OCI-LY3 (cell line): ENCODE data around the gene HM13.

ENCODE experiments used
- H2AFZ ChIP-seq: fragments of 200-600, 300-600 bp; shearing (Covaris generic); 2 replicates; pipeline ENCODE4 v1.6.0; 2014; ENCODE audit warnings: antibody characterized with exemption, low read depth, low read length
- H3K27ac ChIP-seq: fragments of 200-600, 300-600 bp; sonication (generic); 2 replicates; pipeline ENCODE4 v1.5.1; 2014; ENCODE audit warnings: mild to moderate bottlenecking, low read length, moderate library complexity, mixed read lengths
- H3K27me3 ChIP-seq: fragments of 200-600, 300-600 bp; sonication (generic); 2 replicates; pipeline ENCODE4 v1.6.1; 2014; ENCODE audit warnings: low read depth, low read length, mixed read lengths
- H3K36me3 ChIP-seq: fragments of 200-600, 300-600 bp; sonication (generic); replicated peaks from 2 replicates; pipeline ENCODE3; 2014; ENCODE audit warnings: low read depth, low read length, mixed read lengths
- H3K4me1 ChIP-seq: fragments of 300-600, 200-600 bp; sonication (generic); 2 replicates; pipeline ENCODE4 v1.6.1; 2014; ENCODE audit warnings: low read length, mixed read lengths
- H3K4me2 ChIP-seq: fragments of 200-600, 300-600 bp; sonication (generic); 2 replicates; pipeline ENCODE4 v1.6.1; 2014; ENCODE audit warnings: low read length, mixed read lengths
- H3K4me3 ChIP-seq: fragments of 300-600, 200-600 bp; sonication (generic); 2 replicates; pipeline ENCODE4 v1.5.1; 2014; ENCODE audit warnings: antibody characterized with exemption, mild to moderate bottlenecking, low read length, moderate library complexity
- H3K79me2 ChIP-seq: fragments of 300-600, 200-600 bp; shearing (Covaris generic); 2 replicates; pipeline ENCODE4 v1.6.1; 2014; ENCODE audit warnings: mild to moderate bottlenecking, low read length, mixed read lengths
- H3K9ac ChIP-seq: fragments of 300-600, 200-600 bp; shearing (Covaris generic); 2 replicates; pipeline ENCODE4 v1.6.0; 2014; ENCODE audit warnings: mild to moderate bottlenecking, low read length, moderate library complexity
- H3K9me3 ChIP-seq: fragments of 200-600, 300-600 bp; shearing (Covaris generic); 2 replicates; pipeline ENCODE4 v1.6.1; 2014; ENCODE audit warnings: low read length, mixed read lengths; ENCODE audit not compliant: insufficient read depth
- H4K20me1 ChIP-seq: fragments of 200-600, 300-600 bp; sonication (generic); 2 replicates; pipeline ENCODE4 v1.6.1; 2016; ENCODE audit warnings: low read length, mixed read lengths; ENCODE audit not compliant: insufficient read depth
- EZH2phosphoT487 ChIP-seq: fragments of 200-600 bp; shearing (Covaris generic); IDR thresholded peaks from 2 replicates; pipeline ENCODE4 v1.6.1; 2018; ENCODE audit warnings: antibody characterized with exemption, mixed run types, low read depth
- TF ChIP-seq, protein P1 (sequence below): fragments of 200-600, 300-600 bp; sonication (generic); IDR thresholded peaks from 2 replicates; pipeline ENCODE4 v1.5.1; 2014; ENCODE audit warnings: antibody characterized with exemption, low read length, low read depth

HM13 gene

DNA sequence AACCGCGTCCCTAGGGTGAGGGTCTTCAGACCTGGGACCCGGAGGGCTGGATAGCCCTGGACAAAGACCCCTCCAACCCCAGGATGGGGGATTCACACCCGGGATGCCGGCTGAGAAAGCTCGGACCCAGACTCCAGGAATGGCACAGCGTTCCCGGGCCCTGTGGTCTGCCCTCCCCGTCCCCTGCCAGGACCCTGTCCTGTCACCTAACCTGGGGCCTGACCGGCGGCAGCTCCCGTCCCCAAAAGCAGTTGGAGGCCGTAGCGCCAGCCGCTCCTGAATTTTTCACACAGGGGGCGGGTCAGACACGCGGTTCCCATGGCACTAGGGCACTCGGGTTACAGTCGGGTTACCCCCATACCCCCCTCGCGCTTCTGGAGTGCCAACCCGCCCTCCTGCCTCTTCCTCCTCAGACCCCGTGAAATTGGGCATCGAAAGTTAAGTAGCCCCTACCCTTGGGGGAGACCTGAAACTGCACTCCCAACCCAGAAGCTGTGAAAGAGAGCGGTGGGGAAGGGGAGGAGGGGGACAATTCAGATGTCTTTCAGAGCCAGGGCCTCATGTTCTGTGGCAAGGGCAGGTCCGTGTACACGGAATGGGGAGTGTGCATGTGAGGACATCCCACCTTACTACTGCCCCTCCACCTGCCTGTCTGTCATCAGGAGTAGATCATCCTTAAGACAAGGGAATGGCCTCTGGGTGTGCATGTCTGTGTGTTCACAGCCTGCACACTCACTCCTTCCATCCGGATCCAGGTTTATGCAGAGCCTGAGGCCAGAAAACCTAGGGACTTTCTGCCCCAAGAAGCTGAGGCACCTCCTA is 38.6 kb upstream of the HM13 start:
- no peak overlapping the region for H3K27ac ChIP-seq
- H3K4me3 ChIP-seq, result no peak overlapping the region
- H3K9me3 ChIP-seq, result no peaks in the 10 kb centered on the region
- H3K9ac ChIP-seq, result no peak overlapping the region
- no peaks in the 10 kb centered on the region for H4K20me1 ChIP-seq
- H3K36me3 ChIP-seq, result no peaks in the 10 kb centered on the region
- no peak overlapping the region for H2AFZ ChIP-seq
- no peaks in the 10 kb centered on the region for H3K27me3 ChIP-seq
- TF ChIP-seq, protein P1, sequence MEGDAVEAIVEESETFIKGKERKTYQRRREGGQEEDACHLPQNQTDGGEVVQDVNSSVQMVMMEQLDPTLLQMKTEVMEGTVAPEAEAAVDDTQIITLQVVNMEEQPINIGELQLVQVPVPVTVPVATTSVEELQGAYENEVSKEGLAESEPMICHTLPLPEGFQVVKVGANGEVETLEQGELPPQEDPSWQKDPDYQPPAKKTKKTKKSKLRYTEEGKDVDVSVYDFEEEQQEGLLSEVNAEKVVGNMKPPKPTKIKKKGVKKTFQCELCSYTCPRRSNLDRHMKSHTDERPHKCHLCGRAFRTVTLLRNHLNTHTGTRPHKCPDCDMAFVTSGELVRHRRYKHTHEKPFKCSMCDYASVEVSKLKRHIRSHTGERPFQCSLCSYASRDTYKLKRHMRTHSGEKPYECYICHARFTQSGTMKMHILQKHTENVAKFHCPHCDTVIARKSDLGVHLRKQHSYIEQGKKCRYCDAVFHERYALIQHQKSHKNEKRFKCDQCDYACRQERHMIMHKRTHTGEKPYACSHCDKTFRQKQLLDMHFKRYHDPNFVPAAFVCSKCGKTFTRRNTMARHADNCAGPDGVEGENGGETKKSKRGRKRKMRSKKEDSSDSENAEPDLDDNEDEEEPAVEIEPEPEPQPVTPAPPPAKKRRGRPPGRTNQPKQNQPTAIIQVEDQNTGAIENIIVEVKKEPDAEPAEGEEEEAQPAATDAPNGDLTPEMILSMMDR, result no peak
- H3K4me1 ChIP-seq, result peaks cover 16% of the 10 kb centered on the region
- H3K4me2 ChIP-seq, result no peak overlapping the region
- H3K79me2 ChIP-seq, result no peaks in the 10 kb centered on the region

DNA sequence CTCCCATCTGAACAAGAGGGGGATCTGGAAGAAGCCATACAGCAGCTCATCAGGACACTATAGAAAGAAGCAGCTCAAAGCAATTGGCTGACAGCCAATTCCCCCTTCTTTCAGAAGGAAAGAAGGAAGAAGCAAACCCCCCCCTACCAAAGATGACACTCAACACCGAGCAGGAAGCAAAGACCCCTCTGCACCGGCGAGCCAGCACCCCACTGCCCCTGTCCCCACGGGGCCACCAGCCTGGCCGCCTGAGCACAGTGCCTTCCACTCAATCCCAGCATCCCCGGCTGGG is 38.0 kb upstream of the HM13 start:
- Histone ChIP-seq H3K4me3 (no peak overlapping the region), H3K9me3 (no peaks in the 10 kb centered on the region), H4K20me1 (no peaks in the 10 kb centered on the region), H2AFZ (no peak overlapping the region), H3K27ac (no peak overlapping the region), H3K4me2 (no peak overlapping the region), H3K36me3 (no peaks in the 10 kb centered on the region), H3K4me1 (peaks cover 16% of the 10 kb centered on the region), H3K9ac (no peak overlapping the region), H3K27me3 (no peaks in the 10 kb centered on the region), H3K79me2 (no peaks in the 10 kb centered on the region)
- TF ChIP-seq, protein P1, result no peak
- no peak for TF ChIP-seq EZH2phosphoT487

DNA sequence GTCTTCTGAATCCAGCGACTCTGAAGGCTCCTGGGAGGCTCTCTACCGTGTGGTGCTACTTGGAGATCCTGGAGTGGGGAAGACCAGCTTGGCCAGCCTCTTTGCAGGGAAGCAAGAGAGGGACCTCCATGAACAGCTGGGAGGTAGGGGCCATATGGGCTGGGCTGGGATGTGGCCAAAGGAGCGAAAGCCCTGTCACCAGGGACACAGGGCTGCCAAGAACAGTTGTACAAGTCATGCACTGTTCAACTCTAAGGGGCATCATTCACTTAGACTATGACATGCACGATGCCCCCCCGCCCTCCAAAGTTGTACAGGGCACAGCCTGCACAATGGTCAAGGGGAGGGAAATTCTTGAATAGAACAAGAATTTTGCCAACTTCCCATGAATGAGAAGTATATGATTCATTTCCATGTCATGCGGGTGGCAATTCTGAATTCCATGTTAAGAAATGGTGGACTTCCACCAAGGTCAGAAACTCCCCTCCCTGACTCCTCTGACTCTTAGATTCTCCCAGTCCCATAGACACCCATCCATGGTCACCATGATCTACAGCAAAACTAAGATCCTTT is 37.5 kb upstream of the HM13 start:
- no peaks in the 10 kb centered on the region for H3K27me3 ChIP-seq
- H3K36me3 ChIP-seq, result no peaks in the 10 kb centered on the region
- no peaks in the 10 kb centered on the region for H4K20me1 ChIP-seq
- no peak overlapping the region for H2AFZ ChIP-seq
- no peak overlapping the region for H3K9ac ChIP-seq
- H3K9me3 ChIP-seq, result no peaks in the 10 kb centered on the region
- H3K79me2 ChIP-seq, result no peaks in the 10 kb centered on the region
- TF ChIP-seq, protein P1, result no peak
- no peak for TF ChIP-seq EZH2phosphoT487
- H3K4me3 ChIP-seq, result no peak overlapping the region
- H3K27ac ChIP-seq, result no peak overlapping the region
- H3K4me1 ChIP-seq, result peaks cover 16% of the 10 kb centered on the region
- no peak overlapping the region for H3K4me2 ChIP-seq

DNA sequence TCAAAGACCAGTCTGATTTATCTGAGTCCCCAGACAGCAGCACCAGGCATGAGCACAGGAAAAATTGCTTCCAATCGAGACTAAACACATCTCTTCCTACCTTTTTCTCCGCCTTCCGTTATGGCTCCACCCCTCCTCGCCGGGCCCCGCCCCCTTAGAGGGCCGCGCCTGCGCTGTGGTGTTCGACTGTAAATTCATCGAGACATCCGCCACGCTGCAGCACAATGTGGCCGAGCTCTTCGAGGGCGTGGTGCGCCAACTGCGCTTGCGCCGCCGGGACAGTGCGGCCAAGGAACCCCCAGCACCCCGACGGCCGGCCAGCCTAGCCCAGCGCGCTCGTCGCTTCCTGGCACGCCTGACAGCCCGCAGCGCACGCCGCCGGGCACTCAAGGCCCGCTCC is 30.2 kb upstream of the HM13 start:
- H3K4me1 ChIP-seq, result no peaks in the 10 kb centered on the region
- H4K20me1 ChIP-seq, result no peaks in the 10 kb centered on the region
- no peak for TF ChIP-seq EZH2phosphoT487
- TF ChIP-seq, protein P1, result no peak
- H3K27ac ChIP-seq, result no peak overlapping the region
- H3K9ac ChIP-seq, result no peak overlapping the region
- H3K9me3 ChIP-seq, result no peaks in the 10 kb centered on the region
- H3K36me3 ChIP-seq, result no peaks in the 10 kb centered on the region
- H3K79me2 ChIP-seq, result no peaks in the 10 kb centered on the region
- H3K27me3 ChIP-seq, result no peaks in the 10 kb centered on the region
- no peak overlapping the region for H3K4me2 ChIP-seq
- no peak overlapping the region for H2AFZ ChIP-seq
- no peak overlapping the region for H3K4me3 ChIP-seq
